HG03571 (cell line): ENCODE results near the gene GID4.
"Not testable (repeated sequence)": the region's sequence is repeated elsewhere in the genome, so short reads cannot be mapped to it uniquely, and the experiment has no call there.

Experiments
- ATAC-seq: cut with Tn5 transposase; IDR thresholded peaks from one replicate; pipeline ENCODE4 v1.9.1; 2021; ENCODE audit not compliant: unreplicated experiment

The GID4 gene

DNA sequence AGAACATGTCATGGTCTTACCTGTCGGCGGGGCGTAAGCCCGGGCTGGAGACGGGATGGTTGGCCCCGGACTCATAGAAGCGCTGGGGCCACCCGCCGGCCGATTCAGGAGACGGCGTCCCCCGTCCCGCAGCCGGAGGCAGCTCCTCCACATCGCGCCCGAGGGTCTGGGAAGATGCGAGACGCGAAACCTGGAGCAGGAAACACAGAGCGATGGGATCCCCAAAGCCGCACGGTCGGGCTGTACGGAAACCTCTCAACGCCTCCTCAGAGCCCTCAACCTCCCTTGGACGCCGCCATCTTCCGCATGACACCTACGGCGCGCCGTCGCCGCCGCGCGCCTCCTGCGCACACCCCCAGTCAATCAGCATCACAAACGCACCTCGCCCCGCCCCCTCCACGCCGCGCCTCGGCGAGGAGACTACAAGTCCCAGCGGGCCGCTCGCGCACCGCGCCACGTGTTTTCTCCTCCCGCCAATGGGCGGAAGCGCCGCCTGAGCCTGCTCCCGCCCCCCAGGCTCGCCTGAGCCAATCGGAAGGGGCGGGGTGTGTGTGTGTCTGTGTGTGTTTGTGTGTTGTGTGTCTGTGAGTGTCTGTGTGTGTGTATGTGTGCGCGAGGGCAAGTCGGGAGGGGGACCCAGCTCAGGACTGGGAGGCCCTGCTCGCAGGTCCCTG, at the start of gene GID4, which contains the start of gene ATPAF2:
GID4 (plus strand) TSS at position 548 of the 674 bp plus-strand sequence; CDS start at position 605, 57 bp downstream.
ATPAF2 (minus strand) TSS at position 308 of the 674 bp plus-strand sequence; CDS start at position 153, 155 bp downstream.
- ATAC-seq = peak; percentile 73

DNA sequence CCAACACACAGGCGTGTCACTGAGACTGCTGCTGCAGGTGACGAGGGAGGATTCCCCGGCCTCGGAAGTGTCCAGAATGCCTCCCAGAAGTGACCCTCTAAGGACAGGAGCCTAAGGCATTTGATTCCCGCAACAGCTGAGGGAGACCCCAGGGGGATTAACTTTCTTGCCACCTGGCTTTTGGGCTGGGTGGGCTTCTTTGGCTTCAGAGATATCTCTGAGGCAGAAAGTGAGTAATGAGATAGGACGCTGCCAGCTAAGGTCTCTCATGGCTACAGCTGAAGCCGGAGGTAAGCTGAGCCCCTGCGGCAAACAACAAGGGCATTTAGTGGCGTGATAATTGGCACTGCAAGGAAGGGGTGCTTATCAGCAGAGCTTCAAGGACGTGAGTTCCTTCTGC, 49.6 kb upstream of the GID4 start:
- ATAC-seq = no peak

DNA sequence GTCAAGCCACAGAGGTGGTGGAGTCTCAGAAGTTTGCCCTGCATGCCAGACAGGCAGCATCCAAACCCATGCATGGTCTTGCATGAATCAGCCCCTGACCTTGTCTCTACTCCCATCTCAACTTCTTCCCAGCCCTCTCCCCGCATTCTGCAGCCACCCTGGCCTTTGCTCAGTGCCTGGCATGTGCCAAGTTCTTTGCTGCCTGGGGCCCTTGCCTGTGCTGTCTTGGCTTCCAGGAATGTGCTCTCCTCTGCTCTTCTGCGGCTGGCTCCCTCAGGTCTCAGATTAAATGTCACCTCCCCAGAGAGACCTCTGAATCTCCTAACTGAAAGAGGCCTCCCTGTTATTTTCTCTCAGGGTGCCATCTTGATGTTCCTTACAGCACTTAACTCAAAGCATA, 48.9 kb upstream of the GID4 start:
- no peak for ATAC-seq

DNA sequence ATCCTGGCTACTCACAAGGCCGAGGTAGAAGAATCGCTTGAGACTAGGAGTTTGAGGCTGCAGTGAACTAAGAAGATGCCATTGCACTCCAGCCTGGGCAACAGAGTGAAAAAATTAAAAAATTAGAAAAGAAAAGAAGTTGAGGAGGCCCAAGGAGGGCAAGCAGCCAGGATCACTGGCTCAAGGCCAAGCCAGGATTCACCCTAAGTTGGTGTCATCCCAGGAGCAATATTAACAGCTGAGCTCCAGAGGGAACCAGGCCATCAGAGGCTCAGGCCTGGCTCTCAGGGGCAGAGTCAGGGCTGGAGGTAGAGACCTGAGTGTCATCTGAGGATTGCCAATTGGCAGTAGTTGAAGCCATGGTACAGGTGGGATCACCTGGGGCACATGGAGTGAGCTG, 45.8 kb upstream of the GID4 start:
- ATAC-seq = no peak

DNA sequence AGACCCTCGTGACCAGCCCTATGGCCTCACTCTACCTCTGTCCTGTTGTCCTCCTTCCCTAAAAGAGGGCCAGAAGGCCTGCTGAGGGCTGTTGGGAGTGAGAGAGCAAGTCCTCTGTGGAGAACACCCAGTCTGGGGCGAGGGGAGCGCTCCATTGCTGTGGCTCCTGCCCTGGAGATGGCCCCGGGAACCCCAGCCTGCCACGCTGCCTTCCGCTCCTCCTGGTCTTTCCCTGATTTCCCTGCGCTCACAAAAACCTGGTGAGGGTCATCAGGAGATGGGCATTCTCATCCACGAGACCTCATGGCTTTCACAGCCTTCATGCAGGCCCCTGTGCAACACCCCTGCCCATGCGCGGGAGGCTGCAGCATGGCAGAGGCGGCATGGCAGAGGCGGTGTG, 45.4 kb upstream of the GID4 start:
- no peak for ATAC-seq

DNA sequence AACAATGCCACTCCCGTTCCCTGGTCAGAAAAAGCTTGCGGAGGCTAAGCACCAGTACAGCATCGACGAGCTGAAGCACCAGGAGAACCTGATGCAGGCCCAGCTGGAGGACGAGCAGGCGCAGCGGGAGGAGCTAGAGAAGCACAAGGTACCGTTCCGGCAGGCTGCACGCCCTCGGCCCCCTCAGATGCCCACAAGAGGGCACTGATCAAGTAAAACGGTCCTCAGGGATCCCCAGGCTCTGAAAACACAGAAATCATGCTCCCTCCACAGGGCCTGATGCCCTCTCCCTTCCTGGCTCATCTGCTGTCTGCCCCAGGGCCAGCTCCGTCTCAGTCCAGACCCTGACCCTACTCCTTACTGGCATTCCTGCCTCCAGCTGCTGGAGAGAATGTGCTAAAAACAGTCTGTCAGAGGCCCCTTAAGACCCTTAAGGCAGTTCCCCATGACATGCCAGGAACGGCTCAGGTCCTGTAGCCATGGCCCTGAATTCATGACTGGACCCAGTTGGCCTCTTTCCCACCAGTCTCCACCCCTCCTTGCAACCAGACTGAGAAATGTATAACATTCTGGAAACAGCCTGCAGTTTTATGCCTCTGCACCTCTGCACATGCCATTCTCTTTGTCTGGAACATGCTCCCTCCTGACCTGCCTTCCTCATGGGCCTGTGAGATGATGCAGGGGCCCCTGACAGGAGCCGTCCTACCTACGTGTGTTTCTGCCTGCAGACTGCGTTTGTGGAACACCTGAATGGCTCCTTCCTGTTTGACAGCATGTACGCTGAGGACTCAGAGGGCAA, 44.7 kb upstream of the GID4 start:
- no peak for ATAC-seq

DNA sequence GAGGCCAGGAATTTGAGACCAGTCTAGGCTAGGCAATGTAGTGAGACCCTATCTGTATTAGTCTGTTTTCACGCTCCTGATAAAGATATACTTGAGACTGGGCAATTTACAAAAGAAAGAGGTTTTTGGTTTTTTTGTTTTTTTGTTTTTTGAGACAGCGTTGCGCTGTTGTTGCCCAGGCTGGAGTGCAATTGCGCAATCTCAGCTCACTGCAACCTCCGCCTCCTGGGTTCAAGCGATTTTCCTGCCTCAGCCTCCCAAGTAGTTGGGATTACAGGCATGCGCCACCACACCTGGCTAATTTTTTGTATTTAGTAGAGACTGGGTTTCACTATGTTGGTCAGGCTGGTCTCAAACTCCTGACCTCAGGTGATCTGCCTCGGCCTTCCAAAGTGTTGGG, 43.3 kb upstream of the GID4 start:
- ATAC-seq = not testable (repeated sequence)

DNA sequence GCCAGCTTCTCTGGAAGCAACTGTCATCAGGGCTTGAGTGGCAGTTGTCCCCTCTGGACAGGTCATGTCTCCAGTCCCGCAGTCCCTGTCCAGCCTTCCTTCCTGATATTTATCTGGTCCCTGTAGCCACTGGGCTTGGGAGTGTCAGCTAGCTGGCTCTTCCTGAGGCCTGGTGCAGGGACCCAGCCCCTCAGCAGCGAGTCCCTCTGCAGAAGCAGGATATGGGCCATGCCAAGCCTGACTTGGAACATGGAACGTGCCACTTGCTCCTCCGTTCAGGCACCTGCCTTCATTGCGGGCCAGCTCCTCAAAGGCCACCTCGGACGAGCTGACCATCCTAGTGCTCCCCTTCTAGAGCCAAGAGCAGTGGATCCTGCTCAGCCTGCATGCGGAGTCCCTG, 40.3 kb upstream of the GID4 start:
- ATAC-seq = no peak

DNA sequence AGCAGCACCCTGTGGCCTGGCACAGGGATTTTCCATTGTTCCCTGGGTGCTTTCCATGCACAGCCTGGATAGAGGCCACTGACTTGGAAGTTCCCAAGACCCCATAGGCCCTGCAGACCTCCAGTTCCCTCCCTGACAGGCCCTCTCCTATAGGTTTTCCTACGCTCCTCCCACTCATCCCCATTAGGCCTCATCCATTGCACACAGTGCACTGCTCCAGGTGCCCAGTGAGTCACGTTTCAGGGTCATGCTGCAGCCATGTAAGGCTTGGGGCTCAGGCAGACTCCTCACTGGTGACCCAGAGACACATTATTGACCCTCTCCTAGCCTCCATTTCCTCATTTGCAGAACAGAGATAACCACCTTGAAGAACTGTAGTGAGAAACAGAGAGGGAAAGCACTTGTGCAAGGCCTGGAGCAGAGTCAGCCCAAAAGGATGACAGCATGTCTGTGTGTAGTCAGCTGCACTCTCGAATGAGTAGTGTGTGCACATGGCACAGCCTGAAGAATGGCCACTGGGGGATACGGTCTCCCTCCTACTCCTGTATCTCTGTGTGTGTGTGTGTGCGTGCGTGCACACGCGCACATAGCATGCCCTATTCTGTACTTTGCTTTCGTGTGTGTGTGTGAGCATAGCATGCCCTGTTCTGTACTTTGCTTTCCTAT, 39.7 kb upstream of the GID4 start:
- ATAC-seq = no peak

DNA sequence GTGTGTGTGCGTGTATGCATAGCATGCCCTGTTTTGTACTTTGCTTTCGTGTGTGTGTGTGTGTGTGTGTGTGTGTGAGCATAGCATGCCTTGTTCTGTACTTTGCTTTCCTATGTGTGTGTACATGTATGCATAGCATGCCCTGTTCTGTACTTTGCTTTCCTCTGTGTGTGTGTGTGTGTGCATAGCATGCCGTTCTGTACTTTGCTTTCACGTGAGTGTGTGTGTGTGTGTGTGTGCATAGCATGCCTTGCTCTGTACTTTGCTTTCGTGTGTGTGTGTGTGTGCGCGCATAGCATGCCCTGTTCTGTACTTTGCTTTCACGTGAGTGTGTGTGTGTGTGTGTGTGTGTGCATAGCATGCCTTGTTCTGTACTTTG, 39.2 kb upstream of the GID4 start:
- no peak for ATAC-seq

DNA sequence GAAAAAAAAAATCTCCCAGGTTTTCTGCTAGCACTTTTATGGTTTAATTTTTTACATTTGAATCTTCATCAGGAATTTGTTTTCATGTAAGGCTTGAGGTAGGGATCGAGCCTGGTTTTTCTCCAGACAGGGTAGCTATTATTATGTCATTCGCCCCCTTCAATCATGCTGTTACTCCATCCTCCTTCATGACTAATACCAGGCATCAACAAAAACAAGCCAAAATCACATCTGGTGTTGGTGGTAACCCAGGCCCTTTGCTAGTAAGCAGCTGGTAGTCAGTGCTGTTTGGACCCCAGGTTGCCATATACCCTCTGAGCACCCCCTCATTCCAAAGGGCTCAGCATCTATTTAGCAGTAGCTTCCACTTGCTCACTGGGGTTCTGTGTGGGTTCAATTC, 37.0 kb upstream of the GID4 start:
- no peak for ATAC-seq

DNA sequence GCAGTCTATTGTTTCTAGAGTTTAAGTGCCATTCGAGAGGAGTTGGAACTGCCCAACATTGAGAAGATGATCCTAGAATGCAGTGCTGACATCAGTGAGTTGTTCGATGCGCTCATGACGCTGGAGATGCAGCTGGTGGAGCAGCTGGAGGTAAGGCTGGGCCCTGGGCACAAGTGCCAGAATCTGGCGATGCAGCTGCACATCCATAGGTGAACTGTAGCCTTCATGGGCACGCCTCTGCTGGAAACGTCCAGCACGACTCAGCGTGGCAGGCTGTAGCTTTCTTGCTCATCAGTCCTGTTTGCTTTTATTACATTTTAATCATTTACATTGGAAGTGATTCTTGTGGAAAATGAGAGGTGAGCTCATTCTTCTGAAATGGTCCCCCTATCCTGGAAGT, 34.9 kb upstream of the GID4 start:
- no peak for ATAC-seq

DNA sequence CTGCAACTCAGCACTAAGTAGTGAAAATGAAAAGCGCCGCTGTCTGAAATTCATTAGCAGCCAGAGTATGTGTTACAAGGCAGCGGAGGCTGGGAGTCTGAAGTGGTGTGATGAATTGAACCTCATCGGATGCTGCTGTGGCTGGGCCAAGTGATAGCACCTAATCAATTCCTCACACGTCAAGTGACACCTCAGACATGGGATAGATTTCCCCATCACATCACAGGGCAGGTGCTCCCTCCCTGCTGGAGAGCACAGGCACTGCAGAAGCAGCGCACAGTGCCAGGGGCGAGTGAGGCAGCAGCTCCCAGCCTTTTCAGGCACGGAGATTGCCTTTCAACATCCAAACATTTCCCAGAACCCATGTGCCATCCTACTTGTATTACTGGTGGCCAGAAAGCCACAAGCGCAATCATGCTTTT, 34.3 kb upstream of the GID4 start:
- ATAC-seq = no peak

DNA sequence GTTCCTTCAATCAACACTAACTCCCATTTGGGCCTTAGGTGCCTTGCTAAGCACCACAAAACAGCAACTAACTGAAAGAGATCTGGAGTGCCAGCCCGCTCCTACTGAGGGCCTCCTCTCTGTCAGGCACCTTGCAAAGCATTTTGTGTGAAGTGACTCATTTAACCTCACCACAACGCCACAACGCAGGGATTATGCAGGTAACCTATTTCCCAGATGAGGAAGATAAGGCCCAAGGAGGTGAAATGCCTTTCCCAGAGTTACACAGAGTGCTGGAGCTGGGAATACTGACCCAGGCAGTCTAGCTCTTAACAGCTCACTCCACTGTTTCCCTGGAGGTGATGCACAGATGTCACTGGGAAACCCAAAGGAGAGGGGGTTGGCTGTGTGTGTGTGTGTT, 33.7 kb upstream of the GID4 start:
- ATAC-seq = no peak

DNA sequence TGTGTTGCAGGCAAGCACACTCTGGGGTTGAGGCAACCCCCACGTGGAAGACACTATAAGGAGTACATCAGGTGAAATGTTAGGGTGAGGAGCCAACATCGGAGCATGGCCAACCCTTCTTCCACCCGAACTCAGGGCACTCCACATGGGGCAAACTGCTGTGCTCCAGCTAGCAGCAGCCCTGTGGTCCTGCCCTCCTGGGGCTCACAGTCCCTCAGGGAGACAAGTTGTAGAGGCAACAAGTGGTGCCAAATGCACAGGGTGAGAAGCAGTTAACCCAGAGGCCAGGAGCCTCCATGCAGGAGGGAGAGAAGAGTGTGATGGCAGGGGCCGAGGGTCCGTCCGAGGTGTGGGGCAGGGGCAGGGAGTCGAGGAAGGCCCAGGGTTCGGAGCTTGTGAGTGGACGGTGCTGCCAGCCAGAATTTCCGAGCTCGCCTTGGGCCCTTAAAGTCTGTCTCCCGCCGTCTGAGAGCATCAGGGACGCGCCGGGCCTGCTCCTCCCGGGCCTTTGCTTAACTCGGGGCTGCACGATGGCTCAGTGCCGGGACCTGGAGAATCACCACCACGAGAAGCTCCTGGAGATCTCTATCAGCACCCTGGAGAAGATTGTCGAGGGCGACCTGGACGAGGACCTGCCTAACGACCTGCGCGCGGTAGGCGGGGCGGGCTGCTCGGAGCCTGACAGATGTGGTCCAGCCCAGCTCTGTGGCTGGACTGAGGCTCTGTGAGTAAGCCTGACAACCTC, 32.5 kb upstream of the GID4 start:
- ATAC-seq = no peak

DNA sequence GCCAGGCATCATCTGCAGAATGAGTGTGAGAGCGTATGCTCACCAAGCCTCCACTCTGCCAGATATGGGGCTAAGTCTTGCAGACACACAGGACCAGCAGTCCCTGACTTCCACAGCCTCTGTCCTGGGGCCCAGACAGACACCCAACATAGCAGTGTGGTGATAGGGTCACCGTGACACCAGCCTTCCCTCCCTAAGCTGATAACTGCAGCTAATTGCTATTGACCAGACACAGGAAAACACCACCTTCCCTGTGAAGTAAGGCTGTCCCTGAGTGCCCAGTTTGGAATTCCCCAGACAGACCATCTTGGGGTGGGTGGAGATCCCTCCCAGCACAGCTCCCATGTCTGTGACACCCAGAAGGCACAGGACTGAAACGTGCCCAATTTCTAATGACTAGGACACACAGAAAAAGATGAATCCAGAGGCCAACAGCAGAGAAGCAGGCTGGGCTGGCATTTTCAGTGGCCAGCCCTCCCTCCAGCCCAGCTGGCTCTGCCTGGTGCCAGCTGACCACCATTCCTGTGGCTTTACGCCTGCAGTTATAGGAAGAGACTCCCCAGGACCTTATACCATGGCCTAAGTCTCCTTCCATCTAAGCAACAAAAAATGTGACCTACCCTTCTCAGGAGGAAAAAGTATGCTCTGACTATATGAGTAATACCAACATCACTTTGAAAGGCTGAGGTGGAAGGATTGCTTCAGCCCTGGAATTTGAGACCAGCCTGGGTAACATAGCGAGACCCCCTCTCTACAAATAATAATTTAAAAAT, 30.5 kb upstream of the GID4 start:
- ATAC-seq = no peak

DNA sequence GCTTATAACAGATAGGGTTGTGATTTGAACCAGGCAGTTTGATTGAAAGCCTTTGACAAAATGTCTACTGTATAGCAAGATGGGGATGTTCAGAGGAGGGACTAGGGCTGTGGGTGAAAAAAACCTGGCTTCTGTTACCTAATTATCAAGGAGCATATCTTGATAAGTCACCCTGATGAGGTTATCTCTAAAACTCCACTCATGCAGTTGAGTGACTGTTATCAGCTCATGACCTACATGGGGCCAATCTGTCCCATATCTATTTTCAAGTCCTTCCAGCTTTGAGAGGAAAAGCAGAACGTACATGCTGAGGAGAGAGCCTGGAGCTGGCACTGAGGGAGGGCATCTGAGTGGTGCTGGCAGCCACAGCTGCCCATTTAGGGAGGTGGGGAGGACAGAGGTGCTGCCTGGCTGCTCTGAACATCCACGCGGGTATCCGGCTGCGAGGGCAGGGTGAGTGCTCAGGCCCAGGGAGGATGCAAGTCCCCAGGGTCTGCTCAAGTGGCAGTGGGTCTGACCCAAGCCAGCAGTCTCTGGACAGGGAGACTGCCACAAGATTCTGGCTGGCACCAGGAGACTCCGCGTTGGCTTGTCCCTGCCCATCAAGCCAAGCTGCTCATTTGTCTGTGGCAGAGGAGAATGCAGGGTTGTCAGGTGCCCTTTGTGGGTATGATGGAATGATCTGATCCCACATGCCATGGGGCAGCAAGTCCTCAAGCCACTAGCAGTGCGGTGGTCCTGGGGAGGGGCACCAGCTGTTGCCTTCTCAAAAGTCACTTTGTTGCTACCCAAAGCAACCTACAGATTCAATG, 29.4 kb upstream of the GID4 start:
- no peak for ATAC-seq

DNA sequence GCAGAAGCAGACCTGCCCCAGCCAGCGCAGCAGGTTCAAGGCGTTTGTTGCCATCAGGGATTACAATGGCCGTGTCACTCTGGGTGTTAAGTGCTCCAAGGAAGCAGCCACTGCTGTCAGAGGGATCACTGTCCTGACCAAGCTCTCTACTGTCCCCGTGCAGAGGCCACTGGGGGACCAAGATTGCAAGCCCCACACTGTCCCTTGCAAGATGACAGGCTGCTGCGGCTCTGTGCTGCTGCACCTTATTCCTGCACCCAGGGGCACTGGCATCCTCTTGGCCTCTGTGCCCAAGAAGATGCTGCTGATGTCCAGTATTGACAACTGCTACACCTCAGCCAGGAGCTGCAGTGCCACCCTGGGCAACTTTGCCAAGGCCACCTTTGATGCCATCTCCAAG, 27.9 kb upstream of the GID4 start:
- ATAC-seq = no peak

DNA sequence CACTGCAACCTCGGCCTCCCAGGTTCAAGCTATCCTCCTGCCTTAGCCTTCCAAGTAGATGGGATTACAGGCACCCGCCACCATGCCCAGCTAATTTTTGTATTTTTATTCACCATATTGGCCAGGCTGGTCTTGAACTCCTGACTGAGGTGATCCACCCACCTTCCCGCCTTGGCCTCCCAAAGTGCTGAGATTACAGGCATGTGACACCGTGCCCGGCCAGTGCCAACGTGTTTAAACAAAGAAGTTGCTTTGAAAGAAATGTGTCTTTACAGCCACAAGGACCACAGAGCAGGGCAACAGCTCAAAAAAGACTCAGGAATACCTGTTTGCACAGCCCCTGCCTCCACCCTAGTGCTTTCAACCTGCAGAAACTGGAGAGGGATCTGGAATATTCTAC, 25.2 kb upstream of the GID4 start:
- no peak for ATAC-seq

DNA sequence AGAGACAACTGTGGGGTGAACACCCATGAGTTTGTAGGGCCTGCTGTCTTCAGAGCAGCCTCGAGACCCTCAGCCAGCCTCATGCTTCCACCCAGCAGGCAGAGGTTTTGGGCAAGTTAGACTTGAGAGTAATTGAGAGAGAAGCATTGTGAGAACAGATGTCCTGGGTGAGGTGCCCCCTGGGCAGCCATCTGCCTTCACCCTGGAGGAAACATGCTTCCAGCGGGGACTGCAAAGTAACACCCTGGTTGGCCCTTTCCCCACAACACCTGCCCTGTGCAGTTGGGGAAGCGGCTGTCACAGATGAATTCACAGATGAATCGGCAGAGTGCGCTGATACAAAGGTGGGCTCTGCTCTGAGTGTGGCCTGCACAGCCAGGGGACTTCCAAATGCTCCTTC, 23.6 kb upstream of the GID4 start:
- ATAC-seq = no peak
